Type B pancreatic cell (in vitro differentiated cells): ENCODE results near the gene NFU1. TPM values are rescaled to one million over a fixed set of nuclear protein-coding genes. Genes with fewer than 3 reads are reported as not detected.
A peak's percentile ranks its signal among the peaks of the same experiment; 100 is the strongest.

Experiments used
- DNase-seq: peaks from one replicate; pipeline ENCODE4 v3.0.0; 2021; ENCODE audit warnings: mixed read lengths; ENCODE audit not compliant: unreplicated experiment; ENCODE audit errors: extremely low spot score
- H3K27ac Mint-ChIP-seq: 2 replicates; pipeline ENCODE4 v1.8.0; 2021; ENCODE audit warnings: mild to moderate bottlenecking, mixed read lengths
- H3K27me3 Mint-ChIP-seq: 2 replicates; pipeline ENCODE4 v1.8.0; 2021; ENCODE audit warnings: mixed read lengths
- H3K36me3 Mint-ChIP-seq: 2 replicates; pipeline ENCODE4 v1.8.0; 2021; ENCODE audit warnings: mixed read lengths
- H3K4me1 Mint-ChIP-seq: one replicate; pipeline ENCODE4 v1.8.0; 2021; ENCODE audit warnings: mixed read lengths; ENCODE audit not compliant: unreplicated experiment
- H3K4me3 Mint-ChIP-seq: 2 replicates; pipeline ENCODE4 v1.8.0; 2021; ENCODE audit warnings: mild to moderate bottlenecking, mixed read lengths
- H3K9me3 Mint-ChIP-seq: 2 replicates; pipeline ENCODE4 v1.8.0; 2021; ENCODE audit warnings: mixed read lengths
- CTCF ChIP-seq: fragments of 200-600 bp; sonication (generic); conservative IDR thresholded peaks from 2 replicates; pipeline ENCODE4 v1.5.0; 2021; ENCODE audit warnings: antibody characterized with exemption, mild to moderate bottlenecking
- total RNA-seq: library from RNA; stranded (reverse); gene quantifications from 2 replicates; pipeline ENCODE4 v1.2.1, GENCODE V29; 2021; ENCODE audit warnings: low replicate concordance

Gene NFU1
- total RNA-seq, 1 donor from 2014 or later = 34.0 TPM

- no peak for TF ChIP-seq CTCF
- H3K36me3 Mint-ChIP-seq = peaks cover 5% of the 10 kb centered on the region
- no peaks in the 10 kb centered on the region for H3K9me3 Mint-ChIP-seq
- H3K4me3 Mint-ChIP-seq = peak overlapping the region; percentile 97
- H3K27me3 Mint-ChIP-seq = no peaks in the 10 kb centered on the region
- no peak for DNase-seq
- peaks cover 22% of the 10 kb centered on the region for H3K4me1 Mint-ChIP-seq
- peak overlapping the region; percentile 95 for H3K27ac Mint-ChIP-seq
Measured at GRCh38 chr2:69436596-69436937, 668 bp downstream of the NFU1 start.

GRCh38 chr2:69434753-69435152 lies 2.5 kb downstream of the NFU1 start:
- Mint-ChIP-seq H3K27me3 (no peaks in the 10 kb centered on the region), H3K4me1 (peaks cover 22% of the 10 kb centered on the region), H3K36me3 (peaks cover 5% of the 10 kb centered on the region), H3K4me3 (peak overlapping the region; percentile 77), H3K9me3 (no peaks in the 10 kb centered on the region), H3K27ac (peak overlapping the region; percentile 65)
- no peak for TF ChIP-seq CTCF
- no peak for DNase-seq

- no peak for TF ChIP-seq CTCF
- peaks cover 6% of the 10 kb centered on the region for H3K36me3 Mint-ChIP-seq
- peaks cover 2% of the 10 kb centered on the region for H3K4me1 Mint-ChIP-seq
- no peaks in the 10 kb centered on the region for H3K9me3 Mint-ChIP-seq
- H3K4me3 Mint-ChIP-seq = no peak overlapping the region
- no peaks in the 10 kb centered on the region for H3K27me3 Mint-ChIP-seq
- no peak overlapping the region for H3K27ac Mint-ChIP-seq
- no peak for DNase-seq
Measured at GRCh38 chr2:69429491-69430183, 7.6 kb downstream of the NFU1 start.

- Mint-ChIP-seq H3K27ac (no peak overlapping the region), H3K27me3 (no peaks in the 10 kb centered on the region), H3K4me3 (no peak overlapping the region), H3K4me1 (no peaks in the 10 kb centered on the region), H3K36me3 (peaks cover 4% of the 10 kb centered on the region), H3K9me3 (no peaks in the 10 kb centered on the region)
- DNase-seq = no peak
- no peak for TF ChIP-seq CTCF
Measured at GRCh38 chr2:69428981-69429380, 8.3 kb downstream of the NFU1 start.

- Mint-ChIP-seq H3K27me3 (no peaks in the 10 kb centered on the region), H3K27ac (no peak overlapping the region), H3K36me3 (peaks cover 16% of the 10 kb centered on the region), H3K9me3 (no peaks in the 10 kb centered on the region), H3K4me3 (no peak overlapping the region), H3K4me1 (no peaks in the 10 kb centered on the region)
- no peak for TF ChIP-seq CTCF
- DNase-seq = no peak
Measured at GRCh38 chr2:69424419-69424818, 12.8 kb downstream of the NFU1 start.
